Neural cell (in vitro differentiated cells): ENCODE results near the gene RDH13. TPM values are rescaled to one million over a fixed set of nuclear protein-coding genes. Genes with fewer than 3 reads are reported as not detected.
A peak's percentile ranks its signal among the peaks of the same experiment; 100 is the strongest.

ENCODE experiments used
- H2AFZ ChIP-seq: fragments of 200-600, 300-800 bp; sonication (generic), shearing (Covaris generic); 2 replicates; pipeline ENCODE4 v1.6.0; 2014; ENCODE audit warnings: low read depth, mild to moderate bottlenecking, antibody characterized with exemption, low read length, moderate library complexity
- H3F3A ChIP-seq: fragments of 200-600 bp; shearing (Covaris generic); 2 replicates; pipeline ENCODE4 v1.6.1; 2016; ENCODE audit warnings: mild to moderate bottlenecking, moderate library complexity, mixed read lengths, antibody characterized with exemption, low read length; ENCODE audit not compliant: insufficient read depth, poor library complexity, severe bottlenecking
- H3K27ac ChIP-seq: fragments of 200-600, 300-800 bp; sonication (generic), shearing (Covaris generic); 2 replicates; pipeline ENCODE4 v1.5.1; 2014; ENCODE audit warnings: mild to moderate bottlenecking, low read length, moderate library complexity
- H3K27me3 ChIP-seq: fragments of 300-800, 200-600 bp; sonication (generic), shearing (Covaris generic); 2 replicates; pipeline ENCODE4 v1.6.0; 2014; ENCODE audit warnings: mild to moderate bottlenecking, low read depth, low read length, moderate library complexity; ENCODE audit not compliant: insufficient read depth
- H3K36me3 ChIP-seq: fragments of 300-800, 200-600 bp; sonication (generic), shearing (Covaris generic); 2 replicates; pipeline ENCODE4 v1.5.1; 2014; ENCODE audit warnings: mild to moderate bottlenecking, antibody characterized with exemption, low read length, moderate library complexity; ENCODE audit not compliant: insufficient read depth
- H3K4me2 ChIP-seq: fragments of 300-800, 200-600 bp; sonication (generic), shearing (Covaris generic); 2 replicates; pipeline ENCODE4 v1.6.0; 2014; ENCODE audit warnings: mild to moderate bottlenecking, low read length
- H3K4me3 ChIP-seq: fragments of 300-800, 200-600 bp; sonication (generic), shearing (Covaris generic); 2 replicates; pipeline ENCODE4 v1.5.1; 2014; ENCODE audit warnings: mild to moderate bottlenecking, low read length, moderate library complexity
- H3K79me2 ChIP-seq: fragments of 200-600 bp; shearing (Covaris generic); replicated peaks from 2 replicates; pipeline ENCODE4 v1.6.0; 2014; ENCODE audit warnings: mild to moderate bottlenecking, low read length, moderate library complexity; ENCODE audit not compliant: insufficient read depth
- H3K9ac ChIP-seq: fragments of 300-800, 200-600 bp; sonication (generic), shearing (Covaris generic); 2 replicates; pipeline ENCODE4 v1.6.1; 2016; ENCODE audit warnings: mild to moderate bottlenecking, low read length, mixed read lengths
- H3K9me2 ChIP-seq: fragments of 200-600 bp; shearing (Covaris generic); 2 replicates; pipeline ENCODE4 v1.6.1; 2016; ENCODE audit warnings: mild to moderate bottlenecking, low read length, mixed read lengths; ENCODE audit not compliant: insufficient read depth
- H3K9me3 ChIP-seq: fragments of 200-600, 300-800 bp; sonication (generic), shearing (Covaris generic); 2 replicates; pipeline ENCODE4 v1.6.1; 2016; ENCODE audit warnings: mild to moderate bottlenecking, mixed run types, low read length, moderate library complexity, mixed read lengths
- H4K20me1 ChIP-seq: fragments of 200-600 bp; shearing (Covaris generic); 2 replicates; pipeline ENCODE4 v1.6.1; 2016; ENCODE audit warnings: mild to moderate bottlenecking, mixed run types; ENCODE audit not compliant: insufficient read depth
- CTCF ChIP-seq: fragments of 450-650 bp; IDR thresholded peaks from 2 replicates; pipeline ENCODE4 v1.5.1; 2014; ENCODE audit warnings: antibody characterized with exemption, mild to moderate bottlenecking, moderate library complexity; ENCODE audit not compliant: poor library complexity, severe bottlenecking
- EP300 ChIP-seq: fragments of 450-650 bp; conservative IDR thresholded peaks from 2 replicates; pipeline ENCODE4 v1.6.1; 2014; ENCODE audit warnings: antibody characterized with exemption, mild to moderate bottlenecking, moderate library complexity; ENCODE audit not compliant: poor library complexity, severe bottlenecking
- EZH2 ChIP-seq: fragments of 200-600, 300-800 bp; shearing (Covaris generic), sonication (generic); IDR thresholded peaks from 2 replicates; pipeline ENCODE4 v1.6.1; 2014; ENCODE audit warnings: antibody characterized with exemption, low read length, borderline replicate concordance, mild to moderate bottlenecking; ENCODE audit not compliant: insufficient read depth, poor library complexity, severe bottlenecking
- POLR2AphosphoS5 ChIP-seq: IDR thresholded peaks from 2 replicates; pipeline ENCODE4 v1.6.1; 2012
- RAD21 ChIP-seq: fragments of 450-650 bp; conservative IDR thresholded peaks from 2 replicates; pipeline ENCODE4 v1.6.1; 2014; ENCODE audit warnings: antibody characterized with exemption, mild to moderate bottlenecking, moderate library complexity
- SMC3 ChIP-seq: fragments of 450-650 bp; conservative IDR thresholded peaks from 2 replicates; pipeline ENCODE4 v1.6.1; 2014; ENCODE audit warnings: antibody characterized with exemption, mild to moderate bottlenecking, moderate library complexity; ENCODE audit not compliant: poor library complexity
- polyA plus RNA-seq: library from polyadenylated mRNA; depleted of rRNA; stranded (reverse); fragments of >200 nt; gene quantifications from 2 replicates; pipeline ENCODE4 v1.2.3, GENCODE V29; 2014

Gene RDH13
- polyA plus RNA-seq, 1 donor from 2014 or later: 9.8 TPM

- H3K4me2 ChIP-seq: no peak overlapping the region
- no peaks in the 10 kb centered on the region for H3K9me2 ChIP-seq
- H3K9me3 ChIP-seq: no peaks in the 10 kb centered on the region
- peaks cover 48% of the 10 kb centered on the region for H3K27me3 ChIP-seq
- H4K20me1 ChIP-seq: no peaks in the 10 kb centered on the region
- H3K4me3 ChIP-seq: no peak overlapping the region
- no peaks in the 10 kb centered on the region for H3K36me3 ChIP-seq
- no peak for TF ChIP-seq EZH2
- H3F3A ChIP-seq: no peaks in the 10 kb centered on the region
- H3K79me2 ChIP-seq: no peaks in the 10 kb centered on the region
- H3K9ac ChIP-seq: no peak overlapping the region
- no peak overlapping the region for H2AFZ ChIP-seq
- H3K27ac ChIP-seq: no peak overlapping the region
Observed at GRCh38 chr19:55071129-55071502, 8.2 kb upstream of the RDH13 start.

GRCh38 chr19:55070466-55071128 lies 7.6 kb upstream of the RDH13 start:
- no peak overlapping the region for H3K9ac ChIP-seq
- H3K79me2 ChIP-seq: no peaks in the 10 kb centered on the region
- H3K9me2 ChIP-seq: no peaks in the 10 kb centered on the region
- no peak overlapping the region for H2AFZ ChIP-seq
- H3K27ac ChIP-seq: no peak overlapping the region
- H3K4me2 ChIP-seq: no peak overlapping the region
- no peaks in the 10 kb centered on the region for H3K36me3 ChIP-seq
- TF ChIP-seq CTCF: no peak
- H3K27me3 ChIP-seq: peaks cover 50% of the 10 kb centered on the region
- H3F3A ChIP-seq: no peaks in the 10 kb centered on the region
- no peak overlapping the region for H3K4me3 ChIP-seq
- no peaks in the 10 kb centered on the region for H4K20me1 ChIP-seq
- H3K9me3 ChIP-seq: no peaks in the 10 kb centered on the region

- no peaks in the 10 kb centered on the region for H3K79me2 ChIP-seq
- H3K4me3 ChIP-seq: peak overlapping the region; percentile 59
- no peak overlapping the region for H3K27ac ChIP-seq
- no peak overlapping the region for H3K4me2 ChIP-seq
- no peaks in the 10 kb centered on the region for H3K9me2 ChIP-seq
- H3K27me3 ChIP-seq: peaks cover 50% of the 10 kb centered on the region
- no peak overlapping the region for H2AFZ ChIP-seq
- H3K9ac ChIP-seq: no peak overlapping the region
- TF ChIP-seq EP300 (no peak), EZH2 (no peak), SMC3 (no peak), RAD21 (no peak), POLR2AphosphoS5 (no peak)
- no peaks in the 10 kb centered on the region for H4K20me1 ChIP-seq
- no peaks in the 10 kb centered on the region for H3F3A ChIP-seq
- H3K36me3 ChIP-seq: no peaks in the 10 kb centered on the region
- H3K9me3 ChIP-seq: no peaks in the 10 kb centered on the region
Observed at GRCh38 chr19:55069865-55070197, 6.9 kb upstream of the RDH13 start.
